Measurements from ENCODE around the gene TLR9. TPM values are rescaled to one million over a fixed set of nuclear protein-coding genes. Genes with fewer than 3 reads are reported as not detected.

TLR9 gene
- polyA plus RNA-seq, 2 donors = 0.10 to 0.14 TPM

- peaks cover 20 to 24% of the 10 kb centered on the region in 2 donors for H3K36me3 ChIP-seq (ENCODE audit: control insufficient read depth in 2 of 2, insufficient read depth in 2 of 2, low read length in 1 of 2)
Measured at GRCh38 chr3:52259448-52259847, 34.0 kb upstream of the TLR9 start.

GRCh38 chr3:52259035-52259434, 33.6 kb upstream of the TLR9 start:
- H3K27me3 ChIP-seq (ENCODE audit: control insufficient read depth in 1 of 2, insufficient read depth in 2 of 2, low read length in 2 of 2) = no peaks in the 10 kb centered on the region
- WGBS, 2 donors = 52 to 68% methylated on average over 1 of the region's 1 CpG

More at GRCh38 chr3:52259448-52259847, 34.0 kb upstream of the TLR9 start:
- 88 to 89% methylated on average over 4 of the region's 4 CpGs for WGBS, 2 donors
- Histone ChIP-seq H3K27me3 (ENCODE audit: control insufficient read depth in 1 of 2, insufficient read depth in 2 of 2, low read length in 2 of 2) (no peaks in the 10 kb centered on the region), H3K4me1 (ENCODE audit: control insufficient read depth in 2 of 2, insufficient read depth in 2 of 2, low read length in 1 of 2) (peaks cover 0 to 3% of the 10 kb centered on the region in 2 donors), H3K27ac (ENCODE audit: low read depth in 2 of 2, low read length in 1 of 2) (peak overlapping the region in 1 of 2 donors; percentile 10), H3K4me3 (ENCODE audit: low read depth in 1 of 2, low read length in 2 of 2) (no peak overlapping the region), H3K9me3 (ENCODE audit: control insufficient read depth in 2 of 2, insufficient read depth in 1 of 2, low read depth in 1 of 2, low read length in 1 of 2) (no peaks in the 10 kb centered on the region)

GRCh38 chr3:52257911-52258310, 32.5 kb upstream of the TLR9 start:
- Histone ChIP-seq H3K27me3 (ENCODE audit: control insufficient read depth in 1 of 2, insufficient read depth in 2 of 2, low read length in 2 of 2) (no peaks in the 10 kb centered on the region), H3K4me3 (ENCODE audit: low read depth in 1 of 2, low read length in 2 of 2) (no peak overlapping the region), H3K36me3 (ENCODE audit: control insufficient read depth in 2 of 2, insufficient read depth in 2 of 2, low read length in 1 of 2) (peaks cover 14 to 34% of the 10 kb centered on the region in 2 donors), H3K9me3 (ENCODE audit: control insufficient read depth in 2 of 2, insufficient read depth in 1 of 2, low read depth in 1 of 2, low read length in 1 of 2) (no peaks in the 10 kb centered on the region), H3K27ac (ENCODE audit: low read depth in 2 of 2, low read length in 1 of 2) (no peak overlapping the region), H3K4me1 (ENCODE audit: control insufficient read depth in 2 of 2, insufficient read depth in 2 of 2, low read length in 1 of 2) (peaks cover 2 to 15% of the 10 kb centered on the region in 2 donors)
- 84 to 88% methylated on average over 4 of the region's 4 CpGs for WGBS, 2 donors

More at GRCh38 chr3:52259035-52259434, 33.6 kb upstream of the TLR9 start:
- Histone ChIP-seq H3K9me3 (ENCODE audit: control insufficient read depth in 2 of 2, insufficient read depth in 1 of 2, low read depth in 1 of 2, low read length in 1 of 2) (no peaks in the 10 kb centered on the region), H3K27ac (ENCODE audit: low read depth in 2 of 2, low read length in 1 of 2) (no peak overlapping the region), H3K36me3 (ENCODE audit: control insufficient read depth in 2 of 2, insufficient read depth in 2 of 2, low read length in 1 of 2) (peaks cover 20 to 25% of the 10 kb centered on the region in 2 donors), H3K4me1 (ENCODE audit: control insufficient read depth in 2 of 2, insufficient read depth in 2 of 2, low read length in 1 of 2) (peaks cover 2 to 4% of the 10 kb centered on the region in 2 donors), H3K4me3 (ENCODE audit: low read depth in 1 of 2, low read length in 2 of 2) (no peak overlapping the region)

GRCh38 chr3:52256622-52257021, 31.2 kb upstream of the TLR9 start:
- H3K36me3 ChIP-seq (ENCODE audit: control insufficient read depth in 2 of 2, insufficient read depth in 2 of 2, low read length in 1 of 2) = peaks cover 14 to 34% of the 10 kb centered on the region in 2 donors
- 83% methylated on average over 4 of the region's 4 CpGs for WGBS, 2 donors
- H3K9me3 ChIP-seq (ENCODE audit: control insufficient read depth in 2 of 2, insufficient read depth in 1 of 2, low read depth in 1 of 2, low read length in 1 of 2) = no peaks in the 10 kb centered on the region
- no peak overlapping the region for H3K4me3 ChIP-seq (ENCODE audit: low read depth in 1 of 2, low read length in 2 of 2)
- H3K27ac ChIP-seq (ENCODE audit: low read depth in 2 of 2, low read length in 1 of 2) = no peak overlapping the region
- H3K27me3 ChIP-seq (ENCODE audit: control insufficient read depth in 1 of 2, insufficient read depth in 2 of 2, low read length in 2 of 2) = no peaks in the 10 kb centered on the region
- peaks cover 2 to 17% of the 10 kb centered on the region in 2 donors for H3K4me1 ChIP-seq (ENCODE audit: control insufficient read depth in 2 of 2, insufficient read depth in 2 of 2, low read length in 1 of 2)

GRCh38 chr3:52256159-52256558, 30.7 kb upstream of the TLR9 start:
- Histone ChIP-seq H3K27me3 (ENCODE audit: control insufficient read depth in 1 of 2, insufficient read depth in 2 of 2, low read length in 2 of 2) (no peaks in the 10 kb centered on the region), H3K4me1 (ENCODE audit: control insufficient read depth in 2 of 2, insufficient read depth in 2 of 2, low read length in 1 of 2) (peaks cover 2 to 17% of the 10 kb centered on the region in 2 donors), H3K27ac (ENCODE audit: low read depth in 2 of 2, low read length in 1 of 2) (no peak overlapping the region), H3K9me3 (ENCODE audit: control insufficient read depth in 2 of 2, insufficient read depth in 1 of 2, low read depth in 1 of 2, low read length in 1 of 2) (no peaks in the 10 kb centered on the region), H3K4me3 (ENCODE audit: low read depth in 1 of 2, low read length in 2 of 2) (no peak overlapping the region), H3K36me3 (ENCODE audit: control insufficient read depth in 2 of 2, insufficient read depth in 2 of 2, low read length in 1 of 2) (peaks cover 14 to 34% of the 10 kb centered on the region in 2 donors)
- WGBS, 2 donors = 84 to 86% methylated on average over 3 of the region's 3 CpGs

GRCh38 chr3:52254608-52255007, 29.2 kb upstream of the TLR9 start:
- Histone ChIP-seq H3K9me3 (ENCODE audit: control insufficient read depth in 2 of 2, insufficient read depth in 1 of 2, low read depth in 1 of 2, low read length in 1 of 2) (no peaks in the 10 kb centered on the region), H3K27ac (ENCODE audit: low read depth in 2 of 2, low read length in 1 of 2) (peak overlapping the region in 1 of 2 donors; percentile 15), H3K36me3 (ENCODE audit: control insufficient read depth in 2 of 2, insufficient read depth in 2 of 2, low read length in 1 of 2) (peaks cover 14 to 39% of the 10 kb centered on the region in 2 donors), H3K4me3 (ENCODE audit: low read depth in 1 of 2, low read length in 2 of 2) (no peak overlapping the region), H3K4me1 (ENCODE audit: control insufficient read depth in 2 of 2, insufficient read depth in 2 of 2, low read length in 1 of 2) (peaks cover 5 to 28% of the 10 kb centered on the region in 2 donors), H3K27me3 (ENCODE audit: control insufficient read depth in 1 of 2, insufficient read depth in 2 of 2, low read length in 2 of 2) (no peaks in the 10 kb centered on the region)
- WGBS, 2 donors = 76 to 79% methylated on average over 8 to 9 of the region's 9 CpGs

GRCh38 chr3:52253314-52254304, 28.2 kb upstream of the TLR9 start:
- Histone ChIP-seq H3K4me3 (ENCODE audit: low read depth in 1 of 2, low read length in 2 of 2) (no peak overlapping the region), H3K27ac (ENCODE audit: low read depth in 2 of 2, low read length in 1 of 2) (peak overlapping the region; percentile 89 to 92), H3K4me1 (ENCODE audit: control insufficient read depth in 2 of 2, insufficient read depth in 2 of 2, low read length in 1 of 2) (peaks cover 5 to 36% of the 10 kb centered on the region in 2 donors), H3K36me3 (ENCODE audit: control insufficient read depth in 2 of 2, insufficient read depth in 2 of 2, low read length in 1 of 2) (peaks cover 19 to 43% of the 10 kb centered on the region in 2 donors), H3K9me3 (ENCODE audit: control insufficient read depth in 2 of 2, insufficient read depth in 1 of 2, low read depth in 1 of 2, low read length in 1 of 2) (no peaks in the 10 kb centered on the region), H3K27me3 (ENCODE audit: control insufficient read depth in 1 of 2, insufficient read depth in 2 of 2, low read length in 2 of 2) (no peaks in the 10 kb centered on the region)
- 35 to 57% methylated on average over 12 of the region's 12 CpGs for WGBS, 2 donors

GRCh38 chr3:52250122-52250521, 24.7 kb upstream of the TLR9 start:
- Histone ChIP-seq H3K9me3 (ENCODE audit: control insufficient read depth in 2 of 2, insufficient read depth in 1 of 2, low read depth in 1 of 2, low read length in 1 of 2) (no peaks in the 10 kb centered on the region), H3K27ac (ENCODE audit: low read depth in 2 of 2, low read length in 1 of 2) (peak overlapping the region; percentile 87 to 92), H3K27me3 (ENCODE audit: control insufficient read depth in 1 of 2, insufficient read depth in 2 of 2, low read length in 2 of 2) (no peaks in the 10 kb centered on the region), H3K4me1 (ENCODE audit: control insufficient read depth in 2 of 2, insufficient read depth in 2 of 2, low read length in 1 of 2) (peaks cover 5 to 55% of the 10 kb centered on the region in 2 donors), H3K36me3 (ENCODE audit: control insufficient read depth in 2 of 2, insufficient read depth in 2 of 2, low read length in 1 of 2) (peaks cover 5 to 33% of the 10 kb centered on the region in 2 donors), H3K4me3 (ENCODE audit: low read depth in 1 of 2, low read length in 2 of 2) (no peak overlapping the region)
- WGBS, 2 donors = 68 to 84% methylated on average over 1 of the region's 1 CpG

- Histone ChIP-seq H3K4me1 (ENCODE audit: control insufficient read depth in 2 of 2, insufficient read depth in 2 of 2, low read length in 1 of 2) (peaks cover 5 to 59% of the 10 kb centered on the region in 2 donors), H3K27me3 (ENCODE audit: control insufficient read depth in 1 of 2, insufficient read depth in 2 of 2, low read length in 2 of 2) (no peaks in the 10 kb centered on the region), H3K36me3 (ENCODE audit: control insufficient read depth in 2 of 2, insufficient read depth in 2 of 2, low read length in 1 of 2) (peaks cover 5 to 33% of the 10 kb centered on the region in 2 donors), H3K4me3 (ENCODE audit: low read depth in 1 of 2, low read length in 2 of 2) (no peak overlapping the region), H3K27ac (ENCODE audit: low read depth in 2 of 2, low read length in 1 of 2) (peak overlapping the region; percentile 87 to 92), H3K9me3 (ENCODE audit: control insufficient read depth in 2 of 2, insufficient read depth in 1 of 2, low read depth in 1 of 2, low read length in 1 of 2) (no peaks in the 10 kb centered on the region)
- 85 to 92% methylated on average over 6 of the region's 6 CpGs for WGBS, 2 donors
Measured at GRCh38 chr3:52249683-52250082, 24.2 kb upstream of the TLR9 start.

Data from esophagus (tissue), 2 donors.